ENCODE data around the gene DUSP3. TPM values are rescaled to one million over a fixed set of nuclear protein-coding genes. Genes with fewer than 3 reads are reported as not detected.

The DUSP3 gene
- total RNA-seq, 1 experiment from 2014 or later = 80.3 TPM

DNA sequence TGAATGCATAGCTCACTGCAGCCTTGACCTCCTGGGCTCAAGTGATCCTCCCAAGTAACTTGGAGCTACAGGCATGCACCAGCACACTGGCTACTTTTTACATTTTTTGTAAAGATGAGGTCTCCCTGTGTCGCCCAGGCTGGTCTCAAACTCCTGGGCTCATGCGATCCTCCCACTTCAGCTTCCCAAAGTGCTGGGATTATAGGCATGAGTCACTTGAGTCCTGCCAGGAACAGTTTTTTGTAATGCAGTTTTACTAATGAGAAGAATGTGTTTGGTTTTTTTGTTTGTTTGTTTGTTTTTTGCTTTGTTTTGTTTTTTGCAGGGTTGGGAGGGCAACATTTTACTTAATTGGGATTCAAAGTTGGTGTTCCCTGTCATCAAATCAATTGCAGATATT lies 42.4 kb downstream of the DUSP3 start:
- no peak for DNase-seq
- H3K4me3 Mint-ChIP-seq (ENCODE audit: low read depth, unreplicated experiment) = no peak overlapping the region
- no peaks in the 10 kb centered on the region for H3K9me3 Mint-ChIP-seq (ENCODE audit: low read depth, unreplicated experiment)
- CTCF ChIA-PET = no interaction called here
- no peaks in the 10 kb centered on the region for H3K36me3 Mint-ChIP-seq (ENCODE audit: insufficient read depth, unreplicated experiment)
- no peak overlapping the region for H3K27ac Mint-ChIP-seq (ENCODE audit: unreplicated experiment)
- TF ChIP-seq, protein P1, sequence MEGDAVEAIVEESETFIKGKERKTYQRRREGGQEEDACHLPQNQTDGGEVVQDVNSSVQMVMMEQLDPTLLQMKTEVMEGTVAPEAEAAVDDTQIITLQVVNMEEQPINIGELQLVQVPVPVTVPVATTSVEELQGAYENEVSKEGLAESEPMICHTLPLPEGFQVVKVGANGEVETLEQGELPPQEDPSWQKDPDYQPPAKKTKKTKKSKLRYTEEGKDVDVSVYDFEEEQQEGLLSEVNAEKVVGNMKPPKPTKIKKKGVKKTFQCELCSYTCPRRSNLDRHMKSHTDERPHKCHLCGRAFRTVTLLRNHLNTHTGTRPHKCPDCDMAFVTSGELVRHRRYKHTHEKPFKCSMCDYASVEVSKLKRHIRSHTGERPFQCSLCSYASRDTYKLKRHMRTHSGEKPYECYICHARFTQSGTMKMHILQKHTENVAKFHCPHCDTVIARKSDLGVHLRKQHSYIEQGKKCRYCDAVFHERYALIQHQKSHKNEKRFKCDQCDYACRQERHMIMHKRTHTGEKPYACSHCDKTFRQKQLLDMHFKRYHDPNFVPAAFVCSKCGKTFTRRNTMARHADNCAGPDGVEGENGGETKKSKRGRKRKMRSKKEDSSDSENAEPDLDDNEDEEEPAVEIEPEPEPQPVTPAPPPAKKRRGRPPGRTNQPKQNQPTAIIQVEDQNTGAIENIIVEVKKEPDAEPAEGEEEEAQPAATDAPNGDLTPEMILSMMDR (IDR thresholded peaks at IDR 0.05; ENCODE audit: unreplicated experiment) = no peak
- no TSS peak for BruUV-seq (replicated peaks)
- H3K4me1 Mint-ChIP-seq (ENCODE audit: low read depth, unreplicated experiment) = no peaks in the 10 kb centered on the region
- intact Hi-C loops (cut with micrococcal nuclease; ENCODE audit: unreplicated experiment) = no loop called here
- peaks cover 47% of the 10 kb centered on the region for H3K27me3 Mint-ChIP-seq (ENCODE audit: unreplicated experiment)

DNA sequence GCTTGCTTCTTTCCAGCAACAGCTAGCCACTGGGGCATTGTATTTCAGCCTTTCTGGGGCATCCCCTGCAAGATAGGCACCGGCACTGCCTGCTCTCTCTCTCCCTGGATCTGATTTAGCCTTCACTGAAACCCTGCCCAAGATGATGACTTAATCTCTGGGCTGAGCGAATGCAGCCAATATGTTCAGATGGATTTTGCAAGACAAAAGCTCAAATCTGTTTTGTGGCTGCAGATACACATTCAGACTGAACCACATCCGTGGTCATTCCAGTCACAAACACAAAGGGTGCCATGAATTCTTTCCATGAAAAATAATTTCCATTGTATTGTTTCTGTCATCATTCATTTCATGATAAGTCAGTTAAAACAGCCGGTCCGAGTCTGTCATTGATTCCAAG lies 44.4 kb downstream of the DUSP3 start:
- TF ChIP-seq, protein P1 (IDR thresholded peaks at IDR 0.05; ENCODE audit: unreplicated experiment) = no peak
- Mint-ChIP-seq H3K4me1 (ENCODE audit: low read depth, unreplicated experiment) (no peaks in the 10 kb centered on the region), H3K27ac (ENCODE audit: unreplicated experiment) (no peak overlapping the region), H3K36me3 (ENCODE audit: insufficient read depth, unreplicated experiment) (no peaks in the 10 kb centered on the region), H3K4me3 (ENCODE audit: low read depth, unreplicated experiment) (no peak overlapping the region), H3K27me3 (ENCODE audit: unreplicated experiment) (peaks cover 49% of the 10 kb centered on the region), H3K9me3 (ENCODE audit: low read depth, unreplicated experiment) (peaks cover 2% of the 10 kb centered on the region)
- no TSS peak for BruUV-seq (replicated peaks)
- intact Hi-C loops (cut with micrococcal nuclease; ENCODE audit: unreplicated experiment) = no loop called here
- no peak for DNase-seq
- CTCF ChIA-PET = interaction anchor here (0.7 to 1.0 kb wide), 2 partner anchors 26 to 234 kb away, joined by 3 to 4 read pairs; no protein-coding TSS in a partner anchor

DNA sequence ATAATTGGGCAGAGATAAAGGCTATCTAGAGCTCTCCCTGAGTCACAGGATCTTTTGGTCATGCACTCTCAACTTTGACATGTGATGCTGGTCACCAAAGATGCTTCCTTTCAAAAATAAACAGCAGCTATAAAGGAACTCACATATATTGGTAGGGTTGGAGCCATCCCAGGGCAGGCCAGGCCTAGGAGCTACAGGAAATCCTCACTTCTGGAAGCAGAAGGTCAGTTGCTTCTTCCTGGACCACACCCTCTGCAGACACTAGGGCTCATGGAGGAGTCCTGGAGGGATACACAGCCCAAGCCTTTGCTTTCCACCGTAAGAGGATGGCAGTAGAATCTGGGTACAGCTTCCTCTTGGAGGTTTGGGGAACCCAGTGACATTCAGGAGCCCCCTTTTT lies 44.8 kb downstream of the DUSP3 start:
- peaks cover 49% of the 10 kb centered on the region for H3K27me3 Mint-ChIP-seq (ENCODE audit: unreplicated experiment)
- intact Hi-C loops (cut with micrococcal nuclease; ENCODE audit: unreplicated experiment) = no loop called here
- DNase-seq = no peak
- CTCF ChIA-PET = interaction anchor here (0.7 to 1.0 kb wide), 2 partner anchors 26 to 235 kb away, joined by 3 to 4 read pairs; no protein-coding TSS in a partner anchor
- H3K4me3 Mint-ChIP-seq (ENCODE audit: low read depth, unreplicated experiment) = no peak overlapping the region
- H3K9me3 Mint-ChIP-seq (ENCODE audit: low read depth, unreplicated experiment) = peaks cover 2% of the 10 kb centered on the region
- TF ChIP-seq, protein P1 (IDR thresholded peaks at IDR 0.05; ENCODE audit: unreplicated experiment) = no peak
- H3K36me3 Mint-ChIP-seq (ENCODE audit: insufficient read depth, unreplicated experiment) = no peaks in the 10 kb centered on the region
- no peaks in the 10 kb centered on the region for H3K4me1 Mint-ChIP-seq (ENCODE audit: low read depth, unreplicated experiment)
- no TSS peak for BruUV-seq (replicated peaks)
- no peak overlapping the region for H3K27ac Mint-ChIP-seq (ENCODE audit: unreplicated experiment)

DNA sequence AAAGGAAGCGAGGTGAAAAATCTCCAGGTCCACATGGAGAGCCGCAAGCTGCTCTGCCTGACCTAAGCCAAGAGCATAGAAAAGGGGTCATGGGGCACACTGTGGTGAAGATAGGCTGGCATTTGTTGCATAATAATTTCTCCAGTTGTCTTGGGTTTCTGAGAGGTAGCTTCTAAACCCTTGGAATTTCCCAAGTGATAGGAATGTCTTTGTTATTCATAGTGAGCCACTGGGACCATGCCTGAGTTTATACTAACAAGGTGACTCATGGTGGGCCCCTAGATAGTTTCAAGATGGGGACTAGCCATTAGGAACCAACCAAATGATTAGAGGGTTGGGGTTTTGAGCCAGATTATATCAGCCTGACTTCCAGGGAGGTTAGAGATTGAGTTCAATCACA lies 45.8 kb downstream of the DUSP3 start:
- Mint-ChIP-seq H3K4me1 (ENCODE audit: low read depth, unreplicated experiment) (no peaks in the 10 kb centered on the region), H3K36me3 (ENCODE audit: insufficient read depth, unreplicated experiment) (no peaks in the 10 kb centered on the region), H3K27ac (ENCODE audit: unreplicated experiment) (no peak overlapping the region), H3K4me3 (ENCODE audit: low read depth, unreplicated experiment) (no peak overlapping the region), H3K27me3 (ENCODE audit: unreplicated experiment) (peaks cover 40% of the 10 kb centered on the region), H3K9me3 (ENCODE audit: low read depth, unreplicated experiment) (peaks cover 2% of the 10 kb centered on the region)
- DNase-seq = no peak
- BruUV-seq (replicated peaks) = no TSS peak
- intact Hi-C loops (cut with micrococcal nuclease; ENCODE audit: unreplicated experiment) = no loop called here
- CTCF ChIA-PET = no interaction called here
- TF ChIP-seq, protein P1 (IDR thresholded peaks at IDR 0.05; ENCODE audit: unreplicated experiment) = no peak
